Glutamatergic neuron (in vitro differentiated cells): Measurements from ENCODE around the gene ZNF511. TPM values are rescaled to one million over a fixed set of nuclear protein-coding genes. Genes with fewer than 3 reads are reported as not detected.

ENCODE experiments used
- DNase-seq: peaks from one replicate; pipeline ENCODE4 v3.0.0; 2022
- H3K27ac Mint-ChIP-seq: one replicate; pipeline ENCODE4 v1.8.0; 2020; ENCODE audit warnings: mild to moderate bottlenecking, mixed read lengths, inconsistent platforms; ENCODE audit not compliant: unreplicated experiment
- H3K27me3 Mint-ChIP-seq: one replicate; pipeline ENCODE4 v1.8.0; 2020; ENCODE audit warnings: mild to moderate bottlenecking, moderate library complexity, mixed read lengths, inconsistent platforms; ENCODE audit not compliant: unreplicated experiment
- H3K36me3 Mint-ChIP-seq: one replicate; pipeline ENCODE4 v1.8.0; 2020; ENCODE audit warnings: mild to moderate bottlenecking, mixed read lengths, inconsistent platforms; ENCODE audit not compliant: unreplicated experiment
- H3K4me1 Mint-ChIP-seq: one replicate; pipeline ENCODE4 v1.8.0; 2020; ENCODE audit warnings: mild to moderate bottlenecking, low read depth, mixed read lengths, inconsistent platforms; ENCODE audit not compliant: unreplicated experiment
- H3K4me3 Mint-ChIP-seq: one replicate; pipeline ENCODE4 v1.8.0; 2020; ENCODE audit warnings: mild to moderate bottlenecking, mixed read lengths, inconsistent platforms; ENCODE audit not compliant: unreplicated experiment
- H3K9me3 Mint-ChIP-seq: one replicate; pipeline ENCODE4 v1.8.0; 2020; ENCODE audit warnings: mild to moderate bottlenecking, moderate library complexity, mixed read lengths, inconsistent platforms; ENCODE audit not compliant: unreplicated experiment
- CTCF ChIP-seq: fragments of 200-600 bp; sonication (generic); IDR thresholded peaks from one replicate; pipeline ENCODE4 v1.5.0; 2021; ENCODE audit not compliant: partially characterized antibody, unreplicated experiment
- total RNA-seq: library from RNA; stranded (reverse); fragmentation: NEBNext Ultra II Directional; extraction: Animal tissue kit (Norgen Biotek cat#: 25700); gene quantifications from one replicate; pipeline ENCODE4 v1.2.1, GENCODE V29; 2021; ENCODE audit not compliant: unreplicated experiment

Gene ZNF511
- total RNA-seq, 1 donor from 2014 or later, result 24.6 TPM

- DNase-seq, result peak; percentile 70
- Mint-ChIP-seq H3K4me1 (no peaks in the 10 kb centered on the region), H3K36me3 (peaks cover 10% of the 10 kb centered on the region), H3K4me3 (peak within 1 kb of the TSS; percentile 76), H3K27ac (no peak within 1 kb of the TSS), H3K9me3 (peaks cover 7% of the 10 kb centered on the region), H3K27me3 (peaks cover 3% of the 10 kb centered on the region)
- TF ChIP-seq CTCF, result no peak
These were observed 48.8 kb downstream of the ZNF511 start, which contains the start of gene FUOM for GRCh38 chr10:133357285-133358161. Gene FUOM, minus strand, starts transcription at chr10:133358019. Its CDS starts 12 bp downstream, at chr10:133358007.

GRCh38 chr10:133358162-133358924 lies 49.6 kb downstream of the ZNF511 start:
- Mint-ChIP-seq H3K27me3 (peaks cover 3% of the 10 kb centered on the region), H3K27ac (no peak overlapping the region), H3K4me3 (no peak overlapping the region), H3K4me1 (no peaks in the 10 kb centered on the region), H3K9me3 (peaks cover 7% of the 10 kb centered on the region), H3K36me3 (peaks cover 10% of the 10 kb centered on the region)
- TF ChIP-seq CTCF, result no peak
- no peak for DNase-seq

GRCh38 chr10:133358925-133359310 lies 50.2 kb downstream of the ZNF511 start:
- H3K4me3 Mint-ChIP-seq, result no peak overlapping the region
- no peaks in the 10 kb centered on the region for H3K4me1 Mint-ChIP-seq
- H3K36me3 Mint-ChIP-seq, result peaks cover 10% of the 10 kb centered on the region
- peaks cover 3% of the 10 kb centered on the region for H3K27me3 Mint-ChIP-seq
- H3K9me3 Mint-ChIP-seq, result peaks cover 7% of the 10 kb centered on the region
- no peak for TF ChIP-seq CTCF
- DNase-seq, result no peak
- H3K27ac Mint-ChIP-seq, result no peak overlapping the region

GRCh38 chr10:133359554-133359971 lies 50.8 kb downstream of the ZNF511 start:
- Mint-ChIP-seq H3K27me3 (peaks cover 3% of the 10 kb centered on the region), H3K27ac (no peak overlapping the region), H3K4me1 (no peaks in the 10 kb centered on the region), H3K36me3 (peaks cover 12% of the 10 kb centered on the region), H3K9me3 (peaks cover 7% of the 10 kb centered on the region), H3K4me3 (no peak overlapping the region)
- no peak for DNase-seq
- no peak for TF ChIP-seq CTCF
